Activated CD4-positive, alpha-beta T cell treated with anti-CD3 and anti-CD28 coated beads, Interleukin-2, Interleukin-6, amounts not matched to agents 100 ng/mL and 50 ng/mL, durations not matched to agents 16 hours and 8 hours (primary cell): Measurements from ENCODE around the gene HOXC12.
A peak's percentile ranks its signal among the peaks of the same experiment; 100 is the strongest.

Experiments used
- DNase-seq: peaks from one replicate; pipeline ENCODE4 v3.0.0-alpha.2; 2020

Gene HOXC12

GRCh38 chr12:53973236-53974042 is 18.7 kb downstream of the HOXC12 start:
- DNase-seq: no peak

- peak; percentile 22 for DNase-seq
Observed at GRCh38 chr12:53974084-53975063, 19.7 kb downstream of the HOXC12 start, which contains the start of gene HOTAIR. TSS of gene HOTAIR (minus strand) at chr12:53974954.

- no peak for DNase-seq
Observed at GRCh38 chr12:53975064-53975471, 20.4 kb downstream of the HOXC12 start.

- no peak for DNase-seq
Observed at GRCh38 chr12:53975479-53976152, 20.9 kb downstream of the HOXC12 start.

GRCh38 chr12:53976172-53976822 is 21.6 kb downstream of the HOXC12 start:
- no peak for DNase-seq

- DNase-seq: no peak
Observed at GRCh38 chr12:53976823-53977595, 22.3 kb downstream of the HOXC12 start.

- no peak for DNase-seq
Observed at GRCh38 chr12:53977596-53978445, 23.1 kb downstream of the HOXC12 start.

GRCh38 chr12:53978477-53979356 is 24.0 kb downstream of the HOXC12 start:
- DNase-seq: no peak

- no peak for DNase-seq
Observed at GRCh38 chr12:53980104-53980801, 25.6 kb downstream of the HOXC12 start.

GRCh38 chr12:53980802-53981496 is 26.2 kb downstream of the HOXC12 start:
- DNase-seq: no peak

GRCh38 chr12:53981634-53982565 is 27.2 kb downstream of the HOXC12 start:
- no peak for DNase-seq

- no peak for DNase-seq
Observed at GRCh38 chr12:53982648-53983567, 28.2 kb downstream of the HOXC12 start.

- DNase-seq: no peak
Observed at GRCh38 chr12:53983568-53983949, 28.9 kb downstream of the HOXC12 start.

GRCh38 chr12:53983950-53984572 is 29.4 kb downstream of the HOXC12 start:
- no peak for DNase-seq

- DNase-seq: peak; percentile 90
Observed at GRCh38 chr12:53984901-53985691, 30.4 kb downstream of the HOXC12 start, which contains the start of gene HOXC10. TSS of gene HOXC10 (plus strand) at chr12:53985146. CDS start at chr12:53985260, 114 bp downstream.
